ENCODE measurements around the gene DDX42. TPM values are rescaled to one million over a fixed set of nuclear protein-coding genes. Genes with fewer than 3 reads are reported as not detected.

The DDX42 gene
- total and polyA plus RNA-seq, 12 donors = 27.7 to 69.9 (median 61.8) TPM

- TF ChIP-seq CTCF (IDR thresholded peaks at IDR 0.05) = no peak
- 80 to 85% methylated on average over 5 of the region's 5 CpGs for WGBS, 2 donors
- H3K27me3 ChIP-seq = no peaks in the 10 kb centered on the region
- H3K27ac ChIP-seq = peak overlapping the region in 1 of 10 donors; percentile 59
- H3K9me3 ChIP-seq = no peaks in the 10 kb centered on the region
- DNase-seq = no peak
- ATAC-seq = no peak
- intact Hi-C loops (cut with DNase I) = no loop called here
- H3K36me3 ChIP-seq = peaks cover 0 to 89% (median 39%) of the 10 kb centered on the region in 9 donors
- H3K4me1 ChIP-seq = peaks cover 0 to 33% (median 3%) of the 10 kb centered on the region in 9 donors
- no peak overlapping the region for H3K4me3 ChIP-seq
These were observed 11.6 kb upstream of the DDX42 start for GRCh38 chr17:63762161-63763078.

GRCh38 chr17:63764716-63765115 lies 9.3 kb upstream of the DDX42 start:
- peaks cover 0 to 82% (median 30%) of the 10 kb centered on the region in 9 donors for H3K36me3 ChIP-seq
- no peak overlapping the region for H3K27ac ChIP-seq
- no peak for ATAC-seq
- DNase-seq = no peak
- H3K4me1 ChIP-seq = peaks cover 0 to 30% (median 13%) of the 10 kb centered on the region in 9 donors
- no peak for TF ChIP-seq CTCF (IDR thresholded peaks at IDR 0.05)
- intact Hi-C loops (cut with DNase I) = no loop called here
- WGBS, 2 donors = 73 to 78% methylated on average over 4 of the region's 4 CpGs
- H3K4me3 ChIP-seq = no peak overlapping the region
- no peaks in the 10 kb centered on the region for H3K9me3 ChIP-seq
- no peaks in the 10 kb centered on the region for H3K27me3 ChIP-seq

GRCh38 chr17:63766754-63767153 lies 7.2 kb upstream of the DDX42 start:
- intact Hi-C loops (cut with DNase I) = no loop called here
- H3K36me3 ChIP-seq = peaks cover 0 to 73% (median 17%) of the 10 kb centered on the region in 9 donors

GRCh38 chr17:63768433-63768832 lies 5.5 kb upstream of the DDX42 start:
- Histone ChIP-seq H3K4me1 (peaks cover 0 to 51% (median 40%) of the 10 kb centered on the region in 9 donors), H3K9me3 (no peaks in the 10 kb centered on the region), H3K4me3 (no peak overlapping the region), H3K36me3 (peaks cover 0 to 56% (median 5%) of the 10 kb centered on the region in 9 donors), H3K27ac (peak overlapping the region in 2 of 10 donors; percentile 28 to 35), H3K27me3 (no peaks in the 10 kb centered on the region)
- DNase-seq = no peak
- WGBS, 2 donors = 80 to 84% methylated on average over 7 of the region's 7 CpGs
- no peak for TF ChIP-seq CTCF (IDR thresholded peaks at IDR 0.05)
- ATAC-seq = no peak
- intact Hi-C loops (cut with DNase I) = no loop called here

More at GRCh38 chr17:63766754-63767153, 7.2 kb upstream of the DDX42 start:
- TF ChIP-seq CTCF (IDR thresholded peaks at IDR 0.05) = no peak
- H3K4me1 ChIP-seq = peaks cover 0 to 41% (median 33%) of the 10 kb centered on the region in 9 donors
- H3K27ac ChIP-seq = no peak overlapping the region
- no peaks in the 10 kb centered on the region for H3K27me3 ChIP-seq
- no peak for DNase-seq
- no peaks in the 10 kb centered on the region for H3K9me3 ChIP-seq
- H3K4me3 ChIP-seq = no peak overlapping the region
- ATAC-seq = no peak

Measured in heart right ventricle (tissue), 16 donors.